K562 (cell line): ENCODE data around the gene AQP6.

Experiments
- MXD1 ChIP-seq: fragments of 250-450 bp; sonication (Bioruptor Pico); IDR thresholded peaks from 2 replicates; pipeline ENCODE4 v1.8.0; 2021; ENCODE audit warnings: borderline replicate concordance, mild to moderate bottlenecking, moderate library complexity; ENCODE audit not compliant: poor library complexity, severe bottlenecking
- ZNF140 ChIP-seq: fragments of 250-450 bp; sonication (Bioruptor Pico); IDR thresholded peaks from 2 replicates; pipeline ENCODE4 v1.8.0; 2021; ENCODE audit warnings: moderate library complexity, mild to moderate bottlenecking, inconsistent platforms

GRCh38 chr12:49932023-49932422 lies 40.7 kb upstream of the AQP6 start:
- no peak for TF ChIP-seq MXD1 (CRISPR knock-in tag)
- TF ChIP-seq ZNF140 (CRISPR knock-in tag): no peak
